ENCODE measurements around the gene ABHD12.

DNA sequence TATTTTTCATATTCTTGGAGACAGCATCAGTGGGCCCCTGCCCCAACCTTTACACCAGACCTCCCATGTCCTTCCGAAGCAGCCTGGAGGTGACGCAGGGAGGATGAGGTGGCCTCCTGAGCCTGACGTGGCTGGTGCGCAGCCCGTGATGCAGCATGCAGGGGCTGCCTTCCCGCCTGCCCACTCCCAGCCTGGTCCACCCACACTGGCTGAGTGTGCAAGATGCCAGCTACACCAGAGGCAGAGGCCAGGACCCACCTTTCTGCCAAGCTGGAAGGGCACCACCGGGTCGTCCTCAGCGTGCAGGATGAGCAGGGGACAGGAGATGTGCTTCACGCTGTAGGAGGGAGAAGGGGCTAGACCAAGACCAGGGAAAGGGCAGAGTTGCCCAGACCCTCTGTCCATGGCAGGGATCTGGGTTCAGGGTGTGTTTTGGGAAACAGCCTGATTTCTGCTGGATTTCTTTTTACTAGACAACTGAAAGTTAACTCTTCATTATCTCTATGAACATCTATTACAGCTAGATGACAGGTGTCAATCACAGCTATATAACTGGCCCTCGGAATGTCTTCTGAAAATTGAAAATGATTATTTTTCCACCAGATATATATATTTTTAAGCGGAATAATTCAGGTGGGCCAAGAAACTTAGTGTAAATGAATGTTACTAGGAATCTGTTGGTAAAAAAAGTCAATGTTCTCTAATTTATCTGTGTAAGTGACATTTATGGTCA lies 87.2 kb downstream of the ABHD12 start:
- TF ChIP-seq CTCF (IDR thresholded peaks at IDR 0.05; ENCODE audit: extremely low read depth in 1 of 2, insufficient read depth in 1 of 2, low read depth in 1 of 2, low read length in 2 of 2) (no peak), POLR2A (IDR thresholded peaks at IDR 0.05; ENCODE audit: low read depth, low read length) (no peak), POLR2AphosphoS5 (IDR thresholded peaks at IDR 0.05; ENCODE audit: insufficient read depth, low read depth, low read length) (no peak), EZH2 (IDR thresholded peaks at IDR 0.05; ENCODE audit: borderline replicate concordance, low read depth, low read length, severe bottlenecking) (no peak), MAX (IDR thresholded peaks at IDR 0.05; ENCODE audit: insufficient read depth, insufficient read length) (no peak), FOS (IDR thresholded peaks at IDR 0.05; ENCODE audit: borderline replicate concordance, insufficient read depth, low read length) (no peak)
